WTC11 (cell line): Measurements from ENCODE around the gene AGAP1. TPM values are rescaled to one million over a fixed set of nuclear protein-coding genes. Genes with fewer than 3 reads are reported as not detected.

Source experiments
- ATAC-seq: fragments of 200-7000 bp; cut with Tn5 transposase; 2 replicates; pipeline ENCODE4 v1.10.0; 2021; ENCODE audit warnings: mild to moderate bottlenecking, moderate library complexity
- CTCF ChIA-PET: fragments of 300-600 bp; sonication (Branson Sonifier 250); formaldehyde crosslinking; loops from one replicate; lab custom pipeline; 2021; ENCODE audit warnings: antibody characterized with exemption; lab: Charles Lee
- POLR2A ChIA-PET: fragments of 350-600 bp; sonication (Branson Sonifier 250); formaldehyde crosslinking; loops from one replicate; lab custom pipeline; 2021; ENCODE audit warnings: antibody characterized with exemption; lab: Charles Lee
- DNase-seq: peaks from one replicate; pipeline ENCODE4 v3.0.0; 2021; ENCODE audit warnings: low spot score
- H3K27ac Mint-ChIP-seq: 2 replicates; pipeline ENCODE4 v1.8.0; 2021; ENCODE audit warnings: mixed read lengths
- H3K27me3 Mint-ChIP-seq: 2 replicates; pipeline ENCODE4 v1.8.0; 2021; ENCODE audit warnings: low read depth, mild to moderate bottlenecking, moderate library complexity, mixed read lengths
- H3K36me3 Mint-ChIP-seq: 2 replicates; pipeline ENCODE4 v1.8.0; 2021; ENCODE audit warnings: mixed read lengths
- H3K4me1 Mint-ChIP-seq: 2 replicates; pipeline ENCODE4 v1.8.0; 2022; ENCODE audit warnings: mixed read lengths
- H3K4me3 Mint-ChIP-seq: 2 replicates; pipeline ENCODE4 v1.8.0; 2021; ENCODE audit warnings: mild to moderate bottlenecking, moderate library complexity, mixed read lengths
- H3K9me3 Mint-ChIP-seq: 2 replicates; pipeline ENCODE4 v1.8.0; 2021; ENCODE audit warnings: mixed read lengths
- ATF6 ChIP-seq: sonication (generic); formaldehyde crosslinking; IDR thresholded peaks from 2 replicates; pipeline ENCODE4 v1.8.1; 2023; ENCODE audit warnings: mild to moderate bottlenecking, missing genetic modification reagents
- FOXP1 ChIP-seq: sonication (generic); formaldehyde crosslinking; IDR thresholded peaks from 2 replicates; pipeline ENCODE4 v1.8.0; 2022; ENCODE audit warnings: missing genetic modification reagents, mild to moderate bottlenecking, moderate library complexity, borderline replicate concordance
- FOXP4 ChIP-seq: sonication (generic); formaldehyde crosslinking; IDR thresholded peaks from 2 replicates; pipeline ENCODE4 v1.8.0; 2022; ENCODE audit warnings: mild to moderate bottlenecking, missing genetic modification reagents
- HMGA2 ChIP-seq: fragments of 250-450 bp; sonication (Bioruptor Pico); IDR thresholded peaks from 2 replicates; pipeline ENCODE4 v1.4.0; 2021; ENCODE audit warnings: mild to moderate bottlenecking, moderate library complexity
- JUN ChIP-seq: sonication (generic); formaldehyde crosslinking; IDR thresholded peaks from 2 replicates; pipeline ENCODE4 v1.8.0; 2023; ENCODE audit warnings: mild to moderate bottlenecking, missing genetic modification reagents
- RORB ChIP-seq: fragments of 250-450 bp; sonication (Bioruptor Pico); IDR thresholded peaks from 2 replicates; pipeline ENCODE4 v1.9.0; 2021; ENCODE audit warnings: mild to moderate bottlenecking
- SOX15 ChIP-seq: fragments of 250-450 bp; sonication (Bioruptor Pico); IDR thresholded peaks from 2 replicates; pipeline ENCODE4 v1.9.0; 2021; ENCODE audit warnings: mild to moderate bottlenecking
- STAT6 ChIP-seq: sonication (generic); formaldehyde crosslinking; conservative IDR thresholded peaks from 2 replicates; pipeline ENCODE4 v1.8.1; 2023; ENCODE audit warnings: mild to moderate bottlenecking, low read depth, missing genetic modification reagents, moderate library complexity
- ZBTB21 ChIP-seq: sonication (generic); formaldehyde crosslinking; IDR thresholded peaks from 2 replicates; pipeline ENCODE4 v1.8.1; 2023; ENCODE audit warnings: mild to moderate bottlenecking, missing genetic modification reagents, borderline replicate concordance
- ZNF219 ChIP-seq: sonication (generic); formaldehyde crosslinking; IDR thresholded peaks from 2 replicates; pipeline ENCODE4 v1.8.0; 2023; ENCODE audit warnings: missing genetic modification reagents, mild to moderate bottlenecking, borderline replicate concordance
- ZNF317 ChIP-seq: sonication (generic); formaldehyde crosslinking; IDR thresholded peaks from 2 replicates; pipeline ENCODE4 v1.8.1; 2023; ENCODE audit warnings: low read depth, mild to moderate bottlenecking, moderate library complexity, missing genetic modification reagents, borderline replicate concordance
- ZNF423 ChIP-seq: fragments of 250-450 bp; sonication (Bioruptor Pico); IDR thresholded peaks from 2 replicates; pipeline ENCODE4 v2.1.2; 2022; ENCODE audit warnings: mild to moderate bottlenecking, moderate library complexity
- total RNA-seq: library from RNA; stranded (reverse); gene quantifications from 3 replicates; pipeline ENCODE4 v1.2.3, GENCODE V29; 2021
- TF ChIP-seq, protein P1 (sequence below): sonication (generic); formaldehyde crosslinking; IDR thresholded peaks from 2 replicates; pipeline ENCODE4 v1.8.0; 2022; ENCODE audit warnings: mild to moderate bottlenecking, missing genetic modification reagents
- TF ChIP-seq, protein P2 (sequence below): sonication (generic); formaldehyde crosslinking; IDR thresholded peaks from 2 replicates; pipeline ENCODE4 v1.8.1; 2023; ENCODE audit warnings: mild to moderate bottlenecking, moderate library complexity, missing genetic modification reagents
- TF ChIP-seq, protein P3 (sequence below): sonication (generic); formaldehyde crosslinking; IDR thresholded peaks from 2 replicates; pipeline ENCODE4 v1.8.0; 2022; ENCODE audit warnings: mild to moderate bottlenecking, missing genetic modification reagents
- TF ChIP-seq, protein P4 (sequence below): fragments of 250-450 bp; sonication (Bioruptor Pico); IDR thresholded peaks from 2 replicates; pipeline ENCODE4 v1.9.0; 2021; ENCODE audit warnings: moderate library complexity, mild to moderate bottlenecking, inconsistent platforms, borderline replicate concordance

Gene AGAP1
- total RNA-seq, 1 experiment from 2014 or later: 49.3 TPM

- TF ChIP-seq FOXP4 (CRISPR knock-in tag) (no peak), ZNF317 (CRISPR knock-in tag) (no peak), ZNF423 (no peak), STAT6 (no peak)
- TF ChIP-seq, protein P1, sequence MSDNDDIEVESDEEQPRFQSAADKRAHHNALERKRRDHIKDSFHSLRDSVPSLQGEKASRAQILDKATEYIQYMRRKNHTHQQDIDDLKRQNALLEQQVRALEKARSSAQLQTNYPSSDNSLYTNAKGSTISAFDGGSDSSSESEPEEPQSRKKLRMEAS (CRISPR knock-in tag): no peak
- TF ChIP-seq, protein P2, sequence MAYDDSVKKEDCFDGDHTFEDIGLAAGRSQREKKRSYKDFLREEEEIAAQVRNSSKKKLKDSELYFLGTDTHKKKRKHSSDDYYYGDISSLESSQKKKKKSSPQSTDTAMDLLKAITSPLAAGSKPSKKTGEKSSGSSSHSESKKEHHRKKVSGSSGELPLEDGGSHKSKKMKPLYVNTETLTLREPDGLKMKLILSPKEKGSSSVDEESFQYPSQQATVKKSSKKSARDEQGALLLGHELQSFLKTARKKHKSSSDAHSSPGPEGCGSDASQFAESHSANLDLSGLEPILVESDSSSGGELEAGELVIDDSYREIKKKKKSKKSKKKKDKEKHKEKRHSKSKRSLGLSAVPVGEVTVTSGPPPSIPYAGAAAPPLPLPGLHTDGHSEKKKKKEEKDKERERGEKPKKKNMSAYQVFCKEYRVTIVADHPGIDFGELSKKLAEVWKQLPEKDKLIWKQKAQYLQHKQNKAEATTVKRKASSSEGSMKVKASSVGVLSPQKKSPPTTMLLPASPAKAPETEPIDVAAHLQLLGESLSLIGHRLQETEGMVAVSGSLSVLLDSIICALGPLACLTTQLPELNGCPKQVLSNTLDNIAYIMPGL (CRISPR knock-in tag): no peak
- TF ChIP-seq, all 79 proteins: peak for 0
These were observed 404.9 kb downstream of the AGAP1 start (continued) for GRCh38 chr2:235898766-235899165.

GRCh38 chr2:235900631-235901030, 406.8 kb downstream of the AGAP1 start:
- POLR2A ChIA-PET: no interaction called here
- Mint-ChIP-seq H3K27ac (no peak overlapping the region), H3K27me3 (peaks cover 9% of the 10 kb centered on the region), H3K4me1 (peaks cover 20% of the 10 kb centered on the region), H3K9me3 (0 out of 2 replicates have a peak, but pooled peaks cover 4% of the 10 kb centered on the region), H3K4me3 (no peak overlapping the region), H3K36me3 (peaks cover 8% of the 10 kb centered on the region)
- ATAC-seq (no peak), DNase-seq (no peak)
- CTCF ChIA-PET: no interaction called here
- TF ChIP-seq JUN (CRISPR knock-in tag) (no peak), ZNF423 (no peak), ZNF219 (CRISPR knock-in tag) (no peak), ZBTB21 (CRISPR knock-in tag) (no peak), ATF6 (CRISPR knock-in tag) (no peak)
- TF ChIP-seq, protein P3, sequence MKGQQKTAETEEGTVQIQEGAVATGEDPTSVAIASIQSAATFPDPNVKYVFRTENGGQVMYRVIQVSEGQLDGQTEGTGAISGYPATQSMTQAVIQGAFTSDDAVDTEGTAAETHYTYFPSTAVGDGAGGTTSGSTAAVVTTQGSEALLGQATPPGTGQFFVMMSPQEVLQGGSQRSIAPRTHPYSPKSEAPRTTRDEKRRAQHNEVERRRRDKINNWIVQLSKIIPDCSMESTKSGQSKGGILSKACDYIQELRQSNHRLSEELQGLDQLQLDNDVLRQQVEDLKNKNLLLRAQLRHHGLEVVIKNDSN (CRISPR knock-in tag): no peak

GRCh38 chr2:235901243-235901642, 407.4 kb downstream of the AGAP1 start:
- Mint-ChIP-seq H3K4me3 (no peak overlapping the region), H3K36me3 (peaks cover 4% of the 10 kb centered on the region), H3K9me3 (0 out of 2 replicates have a peak, but pooled peaks cover under 1% of the 10 kb centered on the region), H3K4me1 (peaks cover 20% of the 10 kb centered on the region), H3K27ac (no peak overlapping the region), H3K27me3 (peaks cover 15% of the 10 kb centered on the region)
- POLR2A ChIA-PET: no interaction called here
- ATAC-seq (no peak), DNase-seq (no peak)
- CTCF ChIA-PET: no interaction called here
- TF ChIP-seq ATF6 (CRISPR knock-in tag) (no peak), RORB (CRISPR knock-in tag) (no peak), SOX15 (CRISPR knock-in tag) (no peak), FOXP1 (CRISPR knock-in tag) (no peak), HMGA2 (CRISPR knock-in tag) (no peak), STAT6 (no peak)
- TF ChIP-seq, protein P3 (CRISPR knock-in tag): no peak
- TF ChIP-seq, protein P4, sequence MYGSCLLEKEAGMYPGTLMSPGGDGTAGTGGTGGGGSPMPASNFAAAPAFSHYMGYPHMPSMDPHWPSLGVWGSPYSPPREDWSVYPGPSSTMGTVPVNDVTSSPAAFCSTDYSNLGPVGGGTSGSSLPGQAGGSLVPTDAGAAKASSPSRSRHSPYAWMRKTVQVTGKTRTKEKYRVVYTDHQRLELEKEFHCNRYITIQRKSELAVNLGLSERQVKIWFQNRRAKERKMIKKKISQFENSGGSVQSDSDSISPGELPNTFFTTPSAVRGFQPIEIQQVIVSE (CRISPR knock-in tag): no peak
